AG09319 (cell line): Measurements from ENCODE around the gene PPFIA3.
A peak's percentile ranks its signal among the peaks of the same experiment; 100 is the strongest.

Source experiments
- DNase-seq: peaks from one replicate; pipeline ENCODE4 v3.0.0-alpha.2; 2010; ENCODE audit warnings: low read depth; ENCODE audit errors: extremely low read depth
- TF ChIP-seq, protein P1 (sequence below): IDR thresholded peaks from 2 replicates; pipeline ENCODE4 v1.5.1; 2011; ENCODE audit warnings: low read depth, mild to moderate bottlenecking, inconsistent platforms, low read length, moderate library complexity

Gene PPFIA3

DNA sequence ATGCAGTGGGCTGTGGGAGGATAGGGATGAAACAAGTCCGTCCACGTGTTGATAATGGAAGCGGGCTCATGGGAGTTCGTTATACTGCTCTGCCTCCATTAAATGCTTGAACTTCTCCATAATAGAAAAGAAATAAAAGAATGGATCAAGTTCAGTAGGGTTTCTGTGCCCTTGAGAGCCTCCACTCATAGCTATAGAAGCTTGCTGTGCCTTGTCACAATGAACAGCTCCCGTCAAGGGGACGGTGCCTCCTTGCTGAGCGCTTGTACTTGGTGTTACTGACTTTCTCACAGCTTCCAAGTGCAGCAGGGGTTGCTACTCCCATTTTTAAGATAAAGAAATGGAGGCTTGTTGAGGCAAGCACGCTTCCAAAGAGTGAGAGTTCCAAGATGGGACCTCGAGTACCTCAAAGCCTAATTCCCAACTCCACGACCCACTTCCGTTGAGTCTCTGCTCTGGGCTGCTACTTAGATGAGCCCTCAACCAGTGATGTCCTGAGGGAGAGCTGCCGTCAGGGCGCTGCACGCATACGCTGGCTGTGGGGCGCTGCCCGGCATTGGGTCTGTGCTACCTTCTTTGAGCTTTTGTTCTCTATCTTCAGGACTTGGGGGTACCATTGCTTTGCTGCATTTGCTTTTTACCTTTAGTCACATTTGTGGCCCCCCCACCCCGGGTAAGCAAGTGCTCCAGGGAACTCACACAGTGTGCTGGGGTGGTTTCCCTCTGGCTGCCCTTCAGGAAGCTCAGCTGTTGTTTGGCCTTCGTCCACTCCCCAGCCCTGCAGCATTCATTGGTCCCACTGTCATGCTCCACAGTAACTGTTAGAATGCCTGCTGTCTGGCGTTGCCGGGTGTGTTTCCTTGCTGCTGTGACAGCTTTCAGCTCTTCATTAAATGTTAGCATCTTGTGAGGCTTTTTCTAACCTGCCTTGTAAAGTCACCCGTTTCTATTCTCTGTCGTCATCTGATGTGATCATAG, 24.6 kb upstream of the PPFIA3 start:
- no peak for DNase-seq
- TF ChIP-seq, protein P1, sequence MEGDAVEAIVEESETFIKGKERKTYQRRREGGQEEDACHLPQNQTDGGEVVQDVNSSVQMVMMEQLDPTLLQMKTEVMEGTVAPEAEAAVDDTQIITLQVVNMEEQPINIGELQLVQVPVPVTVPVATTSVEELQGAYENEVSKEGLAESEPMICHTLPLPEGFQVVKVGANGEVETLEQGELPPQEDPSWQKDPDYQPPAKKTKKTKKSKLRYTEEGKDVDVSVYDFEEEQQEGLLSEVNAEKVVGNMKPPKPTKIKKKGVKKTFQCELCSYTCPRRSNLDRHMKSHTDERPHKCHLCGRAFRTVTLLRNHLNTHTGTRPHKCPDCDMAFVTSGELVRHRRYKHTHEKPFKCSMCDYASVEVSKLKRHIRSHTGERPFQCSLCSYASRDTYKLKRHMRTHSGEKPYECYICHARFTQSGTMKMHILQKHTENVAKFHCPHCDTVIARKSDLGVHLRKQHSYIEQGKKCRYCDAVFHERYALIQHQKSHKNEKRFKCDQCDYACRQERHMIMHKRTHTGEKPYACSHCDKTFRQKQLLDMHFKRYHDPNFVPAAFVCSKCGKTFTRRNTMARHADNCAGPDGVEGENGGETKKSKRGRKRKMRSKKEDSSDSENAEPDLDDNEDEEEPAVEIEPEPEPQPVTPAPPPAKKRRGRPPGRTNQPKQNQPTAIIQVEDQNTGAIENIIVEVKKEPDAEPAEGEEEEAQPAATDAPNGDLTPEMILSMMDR = no peak

DNA sequence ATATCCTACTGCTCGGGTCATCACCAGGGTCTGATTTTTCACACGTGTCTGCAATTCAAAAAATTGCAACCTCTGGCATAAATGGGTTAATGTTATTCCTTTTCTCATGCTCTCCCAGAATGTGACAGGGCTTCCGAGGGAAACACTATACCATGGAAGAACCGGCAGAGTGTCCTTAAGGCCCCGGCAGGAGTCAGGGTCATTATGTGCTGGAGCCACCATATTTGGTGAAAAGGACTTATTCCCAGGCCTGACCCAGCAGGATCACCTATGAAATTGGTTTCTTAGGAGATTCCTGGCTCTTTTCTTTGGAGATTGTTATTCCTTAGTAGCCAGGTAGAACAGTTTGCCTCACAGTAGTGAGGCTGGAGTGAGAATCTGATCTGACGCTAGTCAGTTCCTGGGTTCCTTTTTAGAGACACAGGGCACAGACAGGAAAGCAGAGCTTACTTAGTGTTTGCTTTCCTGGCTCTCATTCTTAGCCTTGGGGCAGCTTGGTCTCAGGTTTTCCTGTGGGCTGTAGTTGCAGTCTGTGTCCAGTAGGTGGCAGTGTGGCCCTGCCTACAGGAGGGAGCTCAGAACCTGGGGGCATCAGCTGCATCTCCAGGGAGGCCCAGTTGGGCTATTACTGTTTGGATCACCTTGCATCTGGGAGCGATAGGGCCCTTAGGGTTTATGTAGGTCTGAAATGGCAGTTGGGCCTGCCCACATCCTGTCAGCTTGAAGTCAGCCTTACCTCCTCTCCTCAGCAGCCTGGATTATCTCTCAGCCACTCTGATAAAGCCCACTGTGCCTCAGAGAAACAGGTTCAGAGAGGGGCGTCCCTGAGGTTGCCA, 21.7 kb upstream of the PPFIA3 start:
- no peak for DNase-seq
- TF ChIP-seq, protein P1 = peak; percentile 100

- TF ChIP-seq, protein P1 = no peak
- DNase-seq = no peak
Observed at GRCh38 chr19:49098795-49099194, 20.5 kb upstream of the PPFIA3 start.

DNA sequence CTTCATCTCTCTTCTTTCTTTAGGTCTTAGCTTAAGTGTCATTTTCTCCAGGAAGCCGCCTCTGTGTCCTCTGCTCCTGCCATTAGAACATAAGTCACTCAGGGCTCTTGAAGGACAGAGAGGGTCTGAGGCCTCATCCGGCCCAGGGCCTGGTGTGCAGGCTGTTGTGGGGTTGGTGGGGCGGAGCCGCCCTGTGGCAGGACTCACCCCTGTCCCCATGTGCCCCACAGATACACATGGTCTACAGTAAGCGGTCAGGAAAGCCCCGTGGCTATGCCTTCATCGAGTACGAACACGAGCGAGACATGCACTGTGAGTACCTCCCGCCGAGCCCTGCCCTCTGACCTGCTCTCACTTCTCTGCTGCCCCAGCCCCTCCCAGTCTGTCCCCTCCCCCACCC, 18.2 kb upstream of the PPFIA3 start:
- TF ChIP-seq, protein P1 = no peak
- no peak for DNase-seq

DNA sequence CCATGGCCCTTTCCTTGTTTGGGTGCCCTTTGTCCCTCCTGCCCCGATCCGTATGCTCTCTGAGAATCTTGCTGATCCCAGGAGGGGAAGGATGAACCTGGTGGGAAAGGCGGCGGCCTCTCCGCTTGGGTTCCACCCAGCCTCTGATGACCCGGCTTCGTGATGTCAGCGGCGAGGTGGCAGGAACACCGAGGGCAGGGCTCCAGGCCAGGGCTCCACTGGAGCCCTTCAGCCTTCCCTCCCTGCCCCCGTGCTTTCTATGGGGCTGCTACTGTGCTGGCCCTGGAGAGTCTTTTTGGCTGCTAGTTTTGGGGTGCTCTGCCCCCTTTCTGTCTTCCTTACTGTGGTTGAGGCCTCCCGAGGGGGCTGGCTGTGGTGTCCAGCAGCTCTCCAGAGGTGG, 17.0 kb upstream of the PPFIA3 start:
- no peak for DNase-seq
- TF ChIP-seq, protein P1 = no peak

DNA sequence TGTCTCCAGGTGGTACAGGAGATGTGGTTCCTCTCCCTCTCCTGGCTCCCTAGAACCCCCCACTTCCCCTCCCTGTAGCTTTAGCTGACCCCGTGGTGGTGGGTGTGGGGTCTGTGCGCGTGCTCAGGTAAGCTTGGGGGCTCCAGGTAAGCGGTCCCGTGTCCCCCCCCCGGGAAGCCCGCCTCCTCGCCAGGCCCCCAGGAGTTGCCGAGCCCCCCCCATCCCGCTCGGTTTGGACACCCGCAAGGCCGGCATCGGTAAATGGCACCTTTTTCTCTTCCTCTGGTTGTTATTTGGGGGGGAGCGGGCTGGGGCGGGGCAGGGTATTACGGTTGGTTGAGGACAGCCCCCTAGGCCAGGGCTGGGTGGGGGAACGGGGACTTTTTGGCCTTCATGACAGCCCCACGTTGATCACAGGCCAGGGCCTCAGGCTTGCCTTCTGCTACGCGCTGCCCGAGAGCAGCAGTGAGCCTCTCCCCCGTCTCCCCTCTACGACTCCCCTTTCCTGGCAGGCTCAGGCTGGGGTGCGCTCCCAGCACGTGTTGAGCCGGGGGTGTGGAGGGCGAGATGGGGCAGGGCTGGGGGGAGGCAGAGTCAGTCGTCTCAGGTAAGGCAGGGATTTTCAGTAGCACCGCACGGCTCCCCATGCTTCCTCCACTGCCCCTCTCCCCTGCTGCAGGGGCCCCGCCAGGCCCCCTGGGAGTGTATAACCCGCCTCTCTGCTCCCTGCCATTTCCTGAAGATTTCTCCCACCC, 15.8 kb upstream of the PPFIA3 start:
- no peak for DNase-seq
- TF ChIP-seq, protein P1 = no peak
